ENCODE data around the gene CTSA.

DNA sequence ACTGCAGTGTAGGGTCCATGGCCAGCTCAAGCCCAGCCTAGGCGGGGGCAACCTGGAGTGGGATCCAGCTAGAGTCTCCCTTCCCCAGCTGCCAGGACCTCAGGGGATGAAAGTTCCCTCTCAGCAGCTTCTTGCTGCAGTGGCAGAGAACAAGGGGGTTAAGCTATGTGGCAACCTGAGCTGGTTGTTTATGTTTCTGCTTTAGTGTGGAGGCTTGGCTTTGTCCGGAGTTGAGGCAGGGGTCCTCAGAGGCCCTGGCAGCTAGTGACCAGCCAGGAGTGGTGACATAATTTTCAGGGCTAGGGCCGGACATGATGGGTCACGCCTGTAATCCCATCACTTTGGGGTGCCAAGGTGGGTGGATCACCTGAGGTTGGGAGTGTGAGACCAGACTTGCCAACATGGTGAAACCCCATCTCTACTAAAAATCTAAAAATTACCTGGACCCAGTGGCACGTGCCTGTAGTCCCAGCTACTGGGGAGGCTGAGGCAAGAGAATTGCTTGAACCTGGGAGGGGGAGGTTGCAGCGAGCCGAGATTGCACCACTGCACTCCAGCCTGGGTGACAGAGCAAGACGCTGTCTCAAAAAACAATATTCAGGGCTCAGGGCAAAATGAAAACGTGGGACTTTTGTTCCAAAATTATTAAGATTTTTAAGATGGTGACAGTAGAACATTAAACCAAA is 34.8 kb downstream of the CTSA start:
- TF ChIP-seq EZH2 (IDR thresholded peaks at IDR 0.05; ENCODE audit: insufficient read depth, poor library complexity, severe bottlenecking) (no peak), EZH2phosphoT487 (IDR thresholded peaks at IDR 0.05; ENCODE audit: insufficient read depth, low read depth) (no peak)

All from GM23248 (cell line).